Activated CD8-positive, alpha-beta memory T cell treated with anti-CD3 and anti-CD28 coated beads, Interleukin-2, amount 10 ng/mL, durations not matched to agents 7 days and 5 days (primary cell): Measurements from ENCODE around the gene CHST11. TPM values are rescaled to one million over a fixed set of nuclear protein-coding genes. Genes with fewer than 3 reads are reported as not detected.

Experiments used
- ATAC-seq: fragments of 150-1000 bp; cut with Tn5 transposase; one replicate; pipeline ENCODE4 v1.10.0; 2021; ENCODE audit warnings: moderate library complexity
- CTCF ChIA-PET: fragments of 350-600 bp; sonication (Branson Sonifier 250); formaldehyde crosslinking; loops from one replicate; lab custom pipeline; 2021; ENCODE audit warnings: antibody characterized with exemption; lab: Charles Lee
- DNase-seq: peaks from one replicate; pipeline ENCODE4 v3.0.0-alpha.2; 2020
- H3K27ac Mint-ChIP-seq: one replicate; pipeline ENCODE4 v1.8.0; 2021; ENCODE audit warnings: mild to moderate bottlenecking, mixed read lengths
- H3K27me3 Mint-ChIP-seq: one replicate; pipeline ENCODE4 v1.8.0; 2021; ENCODE audit warnings: mixed read lengths
- H3K36me3 Mint-ChIP-seq: one replicate; pipeline ENCODE4 v1.8.0; 2021; ENCODE audit warnings: mild to moderate bottlenecking, mixed read lengths
- H3K4me1 Mint-ChIP-seq: one replicate; pipeline ENCODE4 v1.8.0; 2021; ENCODE audit warnings: mixed read lengths
- H3K4me3 Mint-ChIP-seq: one replicate; pipeline ENCODE4 v1.8.0; 2021; ENCODE audit warnings: mild to moderate bottlenecking, moderate library complexity, mixed read lengths
- H3K9me3 Mint-ChIP-seq: one replicate; pipeline ENCODE4 v1.8.0; 2022; ENCODE audit warnings: low read depth, mixed read lengths
- total RNA-seq, 2 experiments: library from RNA; stranded (reverse); gene quantifications; one replicate each; pipeline ENCODE4 v1.2.3, GENCODE V29; 2021

Gene CHST11
- total RNA-seq, 2 experiments from 2014 or later: 123 to 141 TPM

- CTCF ChIA-PET: interaction anchor here (0.7 to 6.0 kb wide), 19 partner anchors 11 to 496 kb away, joined by 3 to 46 read pairs (median 4); no protein-coding TSS in a partner anchor
- Mint-ChIP-seq H3K9me3 (no peaks in the 10 kb centered on the region), H3K27me3 (no peaks in the 10 kb centered on the region), H3K27ac (peak overlapping the region; percentile 96), H3K4me1 (peaks cover 28% of the 10 kb centered on the region), H3K4me3 (peak overlapping the region; percentile 89), H3K36me3 (peaks cover 24% of the 10 kb centered on the region)
- ATAC-seq (peak; percentile 37), DNase-seq (peak; percentile 75)
These were observed 400 bp downstream of the CHST11 start for GRCh38 chr12:104456950-104457745.

- Mint-ChIP-seq H3K4me1 (peaks cover 36% of the 10 kb centered on the region), H3K27ac (peak overlapping the region; percentile 96), H3K9me3 (no peaks in the 10 kb centered on the region), H3K36me3 (peaks cover 28% of the 10 kb centered on the region), H3K27me3 (no peaks in the 10 kb centered on the region), H3K4me3 (peak overlapping the region; percentile 89)
- DNase-seq (peak; percentile 70), ATAC-seq (peak; percentile 29)
- CTCF ChIA-PET: interaction anchor here (0.6 to 6.0 kb wide), 21 partner anchors 10 to 495 kb away, joined by 3 to 46 read pairs (median 4); no protein-coding TSS in a partner anchor
These were observed 1.3 kb downstream of the CHST11 start for GRCh38 chr12:104457746-104458693.

- ATAC-seq (peak; percentile 3), DNase-seq (peak; percentile 62)
- H3K27me3 Mint-ChIP-seq: no peaks in the 10 kb centered on the region
- H3K4me3 Mint-ChIP-seq: peak overlapping the region; percentile 89
- no peaks in the 10 kb centered on the region for H3K9me3 Mint-ChIP-seq
- H3K4me1 Mint-ChIP-seq: peaks cover 43% of the 10 kb centered on the region
- CTCF ChIA-PET: interaction anchor here (0.6 to 6.0 kb wide), 11 partner anchors 9 to 262 kb away, joined by 3 to 46 read pairs (median 9); no protein-coding TSS in a partner anchor
- peaks cover 35% of the 10 kb centered on the region for H3K36me3 Mint-ChIP-seq
- peak overlapping the region; percentile 90 for H3K27ac Mint-ChIP-seq
These were observed 2.1 kb downstream of the CHST11 start for GRCh38 chr12:104458694-104459367.

GRCh38 chr12:104459368-104459909 is 2.7 kb downstream of the CHST11 start:
- CTCF ChIA-PET: interaction anchor here (0.7 to 6.0 kb wide), 13 partner anchors 9 to 261 kb away, joined by 3 to 46 read pairs (median 8); no protein-coding TSS in a partner anchor
- Mint-ChIP-seq H3K4me3 (peak overlapping the region; percentile 89), H3K36me3 (peaks cover 36% of the 10 kb centered on the region), H3K9me3 (no peaks in the 10 kb centered on the region), H3K27me3 (no peaks in the 10 kb centered on the region), H3K27ac (peak overlapping the region; percentile 90), H3K4me1 (peaks cover 49% of the 10 kb centered on the region)
- ATAC-seq (no peak), DNase-seq (no peak)

- no peak for DNase-seq
- peaks cover 44% of the 10 kb centered on the region for H3K36me3 Mint-ChIP-seq
- H3K9me3 Mint-ChIP-seq: no peaks in the 10 kb centered on the region
- CTCF ChIA-PET: interaction anchor here (0.8 to 6.0 kb wide), 15 partner anchors 8 to 260 kb away, joined by 3 to 46 read pairs (median 4); no protein-coding TSS in a partner anchor
- peaks cover 56% of the 10 kb centered on the region for H3K4me1 Mint-ChIP-seq
- no peaks in the 10 kb centered on the region for H3K27me3 Mint-ChIP-seq
- ATAC-seq: no peak
- peak overlapping the region; percentile 89 for H3K4me3 Mint-ChIP-seq
- H3K27ac Mint-ChIP-seq: peak overlapping the region; percentile 90
These were observed 3.4 kb downstream of the CHST11 start for GRCh38 chr12:104460041-104460719.

- no peaks in the 10 kb centered on the region for H3K27me3 Mint-ChIP-seq
- no peaks in the 10 kb centered on the region for H3K9me3 Mint-ChIP-seq
- H3K36me3 Mint-ChIP-seq: peaks cover 49% of the 10 kb centered on the region
- ATAC-seq (no peak), DNase-seq (no peak)
- CTCF ChIA-PET: interaction anchor here (0.9 to 6.0 kb wide), 7 partner anchors 10 to 226 kb away, joined by 3 to 46 read pairs (median 4); no protein-coding TSS in a partner anchor
- peaks cover 54% of the 10 kb centered on the region for H3K4me1 Mint-ChIP-seq
- H3K27ac Mint-ChIP-seq: peak overlapping the region; percentile 90
- peak overlapping the region; percentile 89 for H3K4me3 Mint-ChIP-seq
These were observed 4.4 kb downstream of the CHST11 start for GRCh38 chr12:104460973-104461698.

GRCh38 chr12:104462325-104462724 is 5.6 kb downstream of the CHST11 start:
- peak overlapping the region; percentile 92 for H3K27ac Mint-ChIP-seq
- H3K36me3 Mint-ChIP-seq: peaks cover 55% of the 10 kb centered on the region
- peak overlapping the region; percentile 73 for H3K4me3 Mint-ChIP-seq
- CTCF ChIA-PET: interaction anchor here (1.0 to 1.6 kb wide), 2 partner anchors 16 to 225 kb away, joined by 3 to 5 read pairs; no protein-coding TSS in a partner anchor
- ATAC-seq: no peak
- no peak for DNase-seq
- H3K27me3 Mint-ChIP-seq: no peaks in the 10 kb centered on the region
- no peaks in the 10 kb centered on the region for H3K9me3 Mint-ChIP-seq
- peaks cover 63% of the 10 kb centered on the region for H3K4me1 Mint-ChIP-seq

- ATAC-seq: peak; percentile 61
- CTCF ChIA-PET: interaction anchor here (1.0 to 1.6 kb wide), 3 partner anchors 12 to 225 kb away, joined by 3 to 5 read pairs (median 3); no protein-coding TSS in a partner anchor
- peak; percentile 80 for DNase-seq
- Mint-ChIP-seq H3K9me3 (no peaks in the 10 kb centered on the region), H3K4me1 (peaks cover 69% of the 10 kb centered on the region), H3K36me3 (peaks cover 59% of the 10 kb centered on the region), H3K27ac (peak overlapping the region; percentile 92), H3K4me3 (peak overlapping the region; percentile 73), H3K27me3 (no peaks in the 10 kb centered on the region)
These were observed 6.2 kb downstream of the CHST11 start for GRCh38 chr12:104462931-104463339.

GRCh38 chr12:104463368-104463767 is 6.6 kb downstream of the CHST11 start:
- CTCF ChIA-PET: interaction anchor here (1.0 to 1.6 kb wide), 3 partner anchors 12 to 224 kb away, joined by 3 to 5 read pairs (median 3); no protein-coding TSS in a partner anchor
- H3K4me3 Mint-ChIP-seq: peak overlapping the region; percentile 73
- H3K9me3 Mint-ChIP-seq: no peaks in the 10 kb centered on the region
- DNase-seq (no peak), ATAC-seq (peak; percentile 8)
- no peaks in the 10 kb centered on the region for H3K27me3 Mint-ChIP-seq
- H3K4me1 Mint-ChIP-seq: peaks cover 74% of the 10 kb centered on the region
- peak overlapping the region; percentile 92 for H3K27ac Mint-ChIP-seq
- H3K36me3 Mint-ChIP-seq: peaks cover 61% of the 10 kb centered on the region

- H3K36me3 Mint-ChIP-seq: peaks cover 62% of the 10 kb centered on the region
- H3K9me3 Mint-ChIP-seq: no peaks in the 10 kb centered on the region
- no peaks in the 10 kb centered on the region for H3K27me3 Mint-ChIP-seq
These were observed 8.2 kb downstream of the CHST11 start for GRCh38 chr12:104464899-104465298.

More at GRCh38 chr12:104464899-104465298, 8.2 kb downstream of the CHST11 start:
- H3K4me1 Mint-ChIP-seq: peaks cover 89% of the 10 kb centered on the region
- DNase-seq (no peak), ATAC-seq (no peak)
- H3K27ac Mint-ChIP-seq: peak overlapping the region; percentile 92
- CTCF ChIA-PET: interaction anchor here (1.4 to 1.8 kb wide), 2 partner anchors 8 to 115 kb away, joined by 4 to 8 read pairs; no protein-coding TSS in a partner anchor
- peak overlapping the region; percentile 28 for H3K4me3 Mint-ChIP-seq
